ENCODE measurements around the gene HSPA14.

- TF ChIP-seq, protein P1, sequence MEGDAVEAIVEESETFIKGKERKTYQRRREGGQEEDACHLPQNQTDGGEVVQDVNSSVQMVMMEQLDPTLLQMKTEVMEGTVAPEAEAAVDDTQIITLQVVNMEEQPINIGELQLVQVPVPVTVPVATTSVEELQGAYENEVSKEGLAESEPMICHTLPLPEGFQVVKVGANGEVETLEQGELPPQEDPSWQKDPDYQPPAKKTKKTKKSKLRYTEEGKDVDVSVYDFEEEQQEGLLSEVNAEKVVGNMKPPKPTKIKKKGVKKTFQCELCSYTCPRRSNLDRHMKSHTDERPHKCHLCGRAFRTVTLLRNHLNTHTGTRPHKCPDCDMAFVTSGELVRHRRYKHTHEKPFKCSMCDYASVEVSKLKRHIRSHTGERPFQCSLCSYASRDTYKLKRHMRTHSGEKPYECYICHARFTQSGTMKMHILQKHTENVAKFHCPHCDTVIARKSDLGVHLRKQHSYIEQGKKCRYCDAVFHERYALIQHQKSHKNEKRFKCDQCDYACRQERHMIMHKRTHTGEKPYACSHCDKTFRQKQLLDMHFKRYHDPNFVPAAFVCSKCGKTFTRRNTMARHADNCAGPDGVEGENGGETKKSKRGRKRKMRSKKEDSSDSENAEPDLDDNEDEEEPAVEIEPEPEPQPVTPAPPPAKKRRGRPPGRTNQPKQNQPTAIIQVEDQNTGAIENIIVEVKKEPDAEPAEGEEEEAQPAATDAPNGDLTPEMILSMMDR (IDR thresholded peaks at IDR 0.05), result no peak
- TF ChIP-seq POLR2A (IDR thresholded peaks at IDR 0.05), result no peak
Measured at GRCh38 chr10:14801723-14802122, 36.4 kb upstream of the HSPA14 start.
